HepG2 (cell line): ENCODE results near the gene TSPAN3.

ENCODE experiments used
- CBX2 ChIP-seq, 2 experiments: fragments of 200-600 bp in 1 of 2; sonication (generic); formaldehyde crosslinking in 1 of 2; IDR thresholded peaks; 2 replicates each; pipeline versions ENCODE4 v1.7.0 to v1.8.1; 2018 to 2022; ENCODE audit warnings: low read depth in 2 of 2, low read length in 1 of 2, mild to moderate bottlenecking in 1 of 2, missing genetic modification reagents in 1 of 2
- TAF1 ChIP-seq: sonication (generic); formaldehyde crosslinking; IDR thresholded peaks from 2 replicates; pipeline ENCODE4 v1.4.0; 2020; ENCODE audit warnings: missing genetic modification reagents
- ZNF782 ChIP-seq: sonication (generic); formaldehyde crosslinking; IDR thresholded peaks from 2 replicates; pipeline ENCODE4 v1.4.0; 2020; ENCODE audit warnings: missing genetic modification reagents, mild to moderate bottlenecking, borderline replicate concordance

GRCh38 chr15:77026501-77027110 is 44.3 kb downstream of the TSPAN3 start:
- TF ChIP-seq CBX2 (IDR thresholded peaks at IDR 0.05; ENCODE audit: low read depth, low read length) (no peak), CBX2 (CRISPR knock-in tag; IDR thresholded peaks at IDR 0.05; ENCODE audit: low read depth) (no peak), ZNF782 (CRISPR knock-in tag) (no peak), TAF1 (CRISPR knock-in tag) (no peak)
